TTC549 (cell line): ENCODE results near the gene PRRT1.

ENCODE experiments used
- FAIRE-seq: peaks from 2 replicates; lab custom pipeline; 2012; peaks lifted over from hg19 to GRCh38; lab: Jason Lieb, UNC

The PRRT1 gene

GRCh38 chr6:32174416-32174815 lies 22.7 kb upstream of the PRRT1 start:
- no peak for FAIRE-seq

- no peak for FAIRE-seq
Measured at GRCh38 chr6:32173051-32173727, 21.4 kb upstream of the PRRT1 start.

GRCh38 chr6:32171234-32171633 lies 19.5 kb upstream of the PRRT1 start:
- no peak for FAIRE-seq

- FAIRE-seq = no peak
Measured at GRCh38 chr6:32170294-32170693, 18.6 kb upstream of the PRRT1 start.

GRCh38 chr6:32168807-32169591 lies 17.3 kb upstream of the PRRT1 start:
- FAIRE-seq = no peak

GRCh38 chr6:32168350-32168749 lies 16.6 kb upstream of the PRRT1 start:
- FAIRE-seq = no peak

GRCh38 chr6:32167761-32168262 lies 16.1 kb upstream of the PRRT1 start:
- no peak for FAIRE-seq

GRCh38 chr6:32167154-32167760 lies 15.5 kb upstream of the PRRT1 start:
- FAIRE-seq = no peak

- FAIRE-seq = no peak
Measured at GRCh38 chr6:32166411-32167061, 14.8 kb upstream of the PRRT1 start.

- FAIRE-seq = no peak
Measured at GRCh38 chr6:32164295-32164694, 12.6 kb upstream of the PRRT1 start, which contains the start of gene EGFL8. TSS of gene EGFL8 (plus strand) at chr6:32164595. CDS start at chr6:32166166, 1,571 bp downstream.

- FAIRE-seq = no peak
Measured at GRCh38 chr6:32163559-32164258, 12.0 kb upstream of the PRRT1 start.

GRCh38 chr6:32158052-32158451 lies 6.3 kb upstream of the PRRT1 start:
- no peak for FAIRE-seq

GRCh38 chr6:32156891-32157290 lies 5.2 kb upstream of the PRRT1 start:
- FAIRE-seq = no peak

GRCh38 chr6:32154514-32155161 lies 2.9 kb upstream of the PRRT1 start:
- no peak for FAIRE-seq

- FAIRE-seq = no peak
Measured at GRCh38 chr6:32153564-32154513, 2.1 kb upstream of the PRRT1 start, which contains the start of gene PPT2. TSS of gene PPT2 (plus strand) at chr6:32154141. CDS start at chr6:32154595, 454 bp downstream.

- FAIRE-seq = no peak
Measured at GRCh38 chr6:32152769-32153563, 1.2 kb upstream of the PRRT1 start.

- FAIRE-seq = no peak
Measured at GRCh38 chr6:32151181-32151862, 417 bp downstream of the PRRT1 start.
